Aorta (tissue), 5 donors: Measurements from ENCODE around the gene ARSH. TPM values are rescaled to one million over a fixed set of nuclear protein-coding genes. Genes with fewer than 3 reads are reported as not detected.
"Not testable (repeated sequence)": the region's sequence is repeated elsewhere in the genome, so short reads cannot be mapped to it uniquely, and the experiment has no call there.

Experiments used
- ATAC-seq: fragments of 200-7000 bp; cut with Tn5 transposase; one replicate; pipeline ENCODE4 v1.9.1; 2022; ENCODE audit warnings: moderate library complexity; ENCODE audit not compliant: low FRiP score
- DNase-seq, 2 donors: peaks; one replicate each; pipeline ENCODE4 v3.0.0-alpha.2; 2020
- H3K27ac ChIP-seq, 2 donors: one replicate each; pipeline ENCODE4 v1.5.1; 2013; ENCODE audit warnings: low read length in 2 of 2, mild to moderate bottlenecking in 2 of 2, moderate library complexity in 2 of 2, control low read depth in 1 of 2, inconsistent platforms in 1 of 2, low read depth in 1 of 2
- H3K27me3 ChIP-seq, 2 donors: one replicate each; pipeline ENCODE4 v1.6.1; 2013; ENCODE audit warnings: control low read depth in 1 of 2, low read length in 1 of 2, mild to moderate bottlenecking in 1 of 2, moderate library complexity in 1 of 2; ENCODE audit not compliant: insufficient read depth in 2 of 2, control insufficient read depth in 1 of 2
- H3K36me3 ChIP-seq, 2 donors: one replicate each; pipeline ENCODE4 v1.6.1; 2013; ENCODE audit warnings: control low read depth in 1 of 2, low read length in 1 of 2, mild to moderate bottlenecking in 1 of 2; ENCODE audit not compliant: insufficient read depth in 2 of 2, control insufficient read depth in 1 of 2
- H3K4me1 ChIP-seq, 2 donors: one replicate each; pipeline ENCODE4 v1.6.1; 2013; ENCODE audit warnings: low read length in 2 of 2, control low read depth in 1 of 2, mild to moderate bottlenecking in 1 of 2, moderate library complexity in 1 of 2; ENCODE audit not compliant: insufficient read depth in 2 of 2, control insufficient read depth in 1 of 2
- H3K4me3 ChIP-seq, 2 donors: one replicate each; pipeline ENCODE4 v1.5.1; 2013; ENCODE audit warnings: low read length in 2 of 2, control low read depth in 1 of 2, mild to moderate bottlenecking in 1 of 2
- H3K9me3 ChIP-seq: one replicate; pipeline ENCODE4 v1.6.1; 2013; ENCODE audit warnings: mild to moderate bottlenecking, low read length; ENCODE audit not compliant: control insufficient read depth
- WGBS, 2 donors: extraction: QIAGEN DNeasy Blood & Tissue Kit; methylation state at CpG; one replicate each; pipeline ENCODE4 v1.1.7; 2013; 5-methylcytosine and 5-hydroxymethylcytosine counted together
- intact Hi-C, 2 donors: fragments of 100-400 bp; cut with DNase I; formaldehyde crosslinking; loops; one replicate each; pipeline versions ENCODE4 v1.14.2 to v1.15.0; 2022
- long read RNA-seq, 2 donors: library from polyadenylated mRNA; unstranded; transcript quantifications; one replicate each; pipeline ENCODE4 v2.0.0, GENCODE V29; 2020 to 2021
- polyA plus RNA-seq, 2 donors: library from polyadenylated mRNA; stranded (reverse); fragments of 200-250 nt; gene quantifications; one replicate each; pipeline ENCODE4 v1.2.3, GENCODE V29; 2013
- total RNA-seq, 2 donors: library from RNA; stranded (reverse); fragmentation: NEBNext Ultra II Directional; extraction: Animal tissue kit (Norgen Biotek cat#: 25700); gene quantifications; one replicate each; pipeline ENCODE4 v1.2.1, GENCODE V29; 2021
- donor health status: healthy with polysubstance abuse.
- donor health status: Bipolar disorder and iron deficiency.
- donor health status: DM: no; HTN: no; CAD: no.
- donor health status: DM: no; HTN: no; CAD: no.
- donor health status: DM: yes; HTN: yes; CAD: no.

The ARSH gene, protein sequence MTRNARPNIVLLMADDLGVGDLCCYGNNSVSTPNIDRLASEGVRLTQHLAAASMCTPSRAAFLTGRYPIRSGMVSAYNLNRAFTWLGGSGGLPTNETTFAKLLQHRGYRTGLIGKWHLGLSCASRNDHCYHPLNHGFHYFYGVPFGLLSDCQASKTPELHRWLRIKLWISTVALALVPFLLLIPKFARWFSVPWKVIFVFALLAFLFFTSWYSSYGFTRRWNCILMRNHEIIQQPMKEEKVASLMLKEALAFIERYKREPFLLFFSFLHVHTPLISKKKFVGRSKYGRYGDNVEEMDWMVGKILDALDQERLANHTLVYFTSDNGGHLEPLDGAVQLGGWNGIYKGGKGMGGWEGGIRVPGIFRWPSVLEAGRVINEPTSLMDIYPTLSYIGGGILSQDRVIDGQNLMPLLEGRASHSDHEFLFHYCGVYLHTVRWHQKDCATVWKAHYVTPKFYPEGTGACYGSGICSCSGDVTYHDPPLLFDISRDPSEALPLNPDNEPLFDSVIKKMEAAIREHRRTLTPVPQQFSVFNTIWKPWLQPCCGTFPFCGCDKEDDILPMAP
- total RNA-seq (not detected), polyA plus RNA-seq (not detected)
- long read RNA-seq, donor 1 = 0 reads
- long read RNA-seq, donor 2 = 0 reads

GRCh38 chrX:3006495-3006894, at the start of gene ARSH:
Gene ARSH (plus strand): TSS chrX:3006546. CDS start chrX:3006613, 67 bp downstream.
- intact Hi-C loops = no loop called here
- Histone ChIP-seq H3K27me3 (no peaks in the 10 kb centered on the region), H3K4me3 (no peak within 1 kb of the TSS), H3K36me3 (no peaks in the 10 kb centered on the region), H3K9me3 (peaks cover 2% of the 10 kb centered on the region), H3K27ac (no peak within 1 kb of the TSS), H3K4me1 (no peaks in the 10 kb centered on the region)
- WGBS, 2 donors = 67 to 74% methylated on average over 6 of the region's 6 CpGs
- ATAC-seq (no peak), DNase-seq (no peak)

GRCh38 chrX:2958199-2958598, 48.1 kb upstream of the ARSH start:
- ATAC-seq = no peak

GRCh38 chrX:2960861-2961515, 45.4 kb upstream of the ARSH start:
- 85 to 91% methylated on average over 14 of the region's 14 CpGs for WGBS, 2 donors
- no peaks in the 10 kb centered on the region for H3K9me3 ChIP-seq
- no peak for DNase-seq
- no peaks in the 10 kb centered on the region for H3K36me3 ChIP-seq
- H3K27me3 ChIP-seq = no peaks in the 10 kb centered on the region
- H3K4me3 ChIP-seq = no peak overlapping the region
- intact Hi-C loops = no loop called here
- ATAC-seq = no peak
- H3K27ac ChIP-seq = no peak overlapping the region
- H3K4me1 ChIP-seq = no peaks in the 10 kb centered on the region

More at GRCh38 chrX:2958199-2958598, 48.1 kb upstream of the ARSH start:
- WGBS, 2 donors = 84 to 86% methylated on average over 9 of the region's 9 CpGs
- intact Hi-C loops = no loop called here
- Histone ChIP-seq H3K27me3 (no peaks in the 10 kb centered on the region), H3K27ac (no peak overlapping the region), H3K9me3 (no peaks in the 10 kb centered on the region), H3K4me1 (no peaks in the 10 kb centered on the region), H3K36me3 (no peaks in the 10 kb centered on the region), H3K4me3 (no peak overlapping the region)
- DNase-seq = no peak

DNA sequence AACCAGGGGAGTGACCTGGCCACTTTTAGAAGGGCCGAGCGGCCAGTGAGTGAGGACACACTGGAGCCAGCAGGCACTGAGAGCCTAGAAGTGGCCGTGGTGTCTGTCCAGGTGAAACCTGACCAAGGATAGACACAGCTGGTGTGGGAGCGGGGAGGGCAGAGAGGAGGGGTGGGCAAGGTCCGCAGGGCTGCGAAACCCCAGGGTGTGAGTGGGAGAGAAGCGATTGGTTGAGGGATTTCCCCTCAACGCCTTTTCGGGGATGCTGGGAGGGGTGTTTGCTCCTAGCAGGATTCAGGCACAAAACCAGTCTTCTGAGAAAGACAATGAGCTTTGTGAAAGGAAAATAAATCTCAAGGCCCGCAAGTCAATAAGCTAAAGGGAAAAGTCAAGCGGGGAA, 44.0 kb upstream of the ARSH start:
- Histone ChIP-seq H3K27ac (no peak overlapping the region), H3K4me1 (no peaks in the 10 kb centered on the region), H3K27me3 (no peaks in the 10 kb centered on the region), H3K4me3 (no peak overlapping the region), H3K9me3 (no peaks in the 10 kb centered on the region), H3K36me3 (no peaks in the 10 kb centered on the region)
- WGBS, 2 donors = 88 to 96% methylated on average over 11 of the region's 11 CpGs
- intact Hi-C loops = no loop called here
- DNase-seq (no peak), ATAC-seq (no peak)

- intact Hi-C loops, H3K27ac ChIP-seq: not testable (repeated sequence)
These were observed 42.9 kb upstream of the ARSH start for GRCh38 chrX:2963449-2963848.

DNA sequence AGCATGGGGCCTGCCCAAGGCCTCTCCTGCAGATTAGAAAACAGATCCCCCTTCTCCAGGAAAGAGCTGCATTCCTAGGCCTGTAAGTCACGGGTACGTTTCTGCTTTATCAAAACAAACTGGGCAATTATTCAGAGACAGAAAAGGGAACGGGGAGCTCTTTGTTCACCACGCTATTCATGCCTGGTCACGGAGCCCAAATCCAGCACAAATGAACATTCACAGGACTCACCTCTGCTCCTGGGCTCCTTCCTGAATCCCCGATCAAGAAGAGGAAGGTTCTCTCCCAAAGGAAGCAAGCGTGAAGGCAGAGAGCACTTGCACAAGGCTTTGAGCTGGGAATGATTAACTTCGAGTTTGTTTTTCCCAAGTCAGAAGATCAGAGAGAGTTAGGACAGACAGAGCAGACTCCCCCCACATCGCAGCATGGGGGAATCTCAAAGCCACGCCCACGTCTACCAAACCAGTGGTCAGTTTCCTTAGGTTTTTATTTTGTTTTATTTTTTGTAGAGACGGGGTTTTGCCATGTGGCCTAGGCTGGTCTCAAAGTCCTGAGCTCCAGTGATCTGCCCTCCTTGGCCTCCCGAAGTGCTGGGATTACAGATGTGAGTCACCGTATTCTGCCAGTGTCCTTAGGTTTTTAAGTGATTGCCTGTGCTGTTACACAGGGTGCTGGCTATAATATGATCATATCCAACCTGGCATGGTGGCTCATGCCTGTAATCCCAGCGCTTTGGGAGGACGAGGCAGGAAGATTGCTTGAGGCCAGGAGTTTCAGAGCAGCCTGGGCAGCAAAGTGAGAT, 42.2 kb upstream of the ARSH start:
- H3K4me3 ChIP-seq, DNase-seq, H3K4me1 ChIP-seq, H3K9me3 ChIP-seq, intact Hi-C loops, H3K36me3 ChIP-seq, H3K27me3 ChIP-seq, ATAC-seq: not testable (repeated sequence)
- H3K27ac ChIP-seq = peak overlapping the region; percentile 7 to 82
- WGBS, 2 donors = 17 to 30% methylated on average over 13 to 16 of the region's 16 CpGs

More at GRCh38 chrX:2963449-2963848, 42.9 kb upstream of the ARSH start:
- not testable (repeated sequence) for H3K9me3 ChIP-seq, H3K36me3 ChIP-seq, H3K4me3 ChIP-seq, DNase-seq, ATAC-seq, H3K4me1 ChIP-seq, H3K27me3 ChIP-seq
- 49 to 55% methylated on average over 7 of the region's 7 CpGs for WGBS, 2 donors

- intact Hi-C loops = no loop called here
- no peaks in the 10 kb centered on the region for H3K4me1 ChIP-seq
- H3K4me3 ChIP-seq = no peak overlapping the region
- no peaks in the 10 kb centered on the region for H3K36me3 ChIP-seq
- H3K27me3 ChIP-seq = no peaks in the 10 kb centered on the region
- ATAC-seq = no peak
- H3K9me3 ChIP-seq = no peaks in the 10 kb centered on the region
- H3K27ac ChIP-seq = no peak overlapping the region
- DNase-seq = no peak
- 85 to 86% methylated on average over 6 of the region's 6 CpGs for WGBS, 2 donors
These were observed 40.4 kb upstream of the ARSH start for GRCh38 chrX:2965965-2966364.

- Histone ChIP-seq H3K27me3 (no peaks in the 10 kb centered on the region), H3K4me1 (no peaks in the 10 kb centered on the region), H3K4me3 (no peak overlapping the region), H3K36me3 (no peaks in the 10 kb centered on the region), H3K27ac (no peak overlapping the region), H3K9me3 (no peaks in the 10 kb centered on the region)
- DNase-seq (no peak), ATAC-seq (no peak)
- intact Hi-C loops = no loop called here
- 16 to 26% methylated on average over 3 of the region's 3 CpGs for WGBS, 2 donors
These were observed 39.3 kb upstream of the ARSH start for GRCh38 chrX:2967012-2967411.
